K562 (cell line): ENCODE results near the gene MYCBP. TPM values are rescaled to one million over a fixed set of nuclear protein-coding genes. Genes with fewer than 3 reads are reported as not detected.

ENCODE experiments used
- ATAC-seq: fragments of 200-7000 bp; cut with Tn5 transposase; 3 replicates; pipeline ENCODE4 v1.9.1; 2020; ENCODE audit warnings: moderate library complexity
- BruUV-seq: library from RNA; stranded (reverse); fragments of 400-500 nt; replicated peaks from 2 replicates; lab custom pipeline; 2021; lab: Mats Ljungman, UMichigan
- CTCF ChIA-PET: fragments of 300-600 bp; formaldehyde crosslinking; extraction: SDS; loops from one replicate; lab custom pipeline; 2021; ENCODE audit warnings: low intra/inter-chr PET ratio; lab: Yijun Ruan, JAX
- POLR2A ChIA-PET: fragments of 300-600, 350-650 bp; sonication (Branson Sonifier 250); formaldehyde crosslinking; extraction: SDS; loops from one replicate; lab custom pipeline; 2021; ENCODE audit warnings: antibody characterized with exemption, inconsistent platforms; lab: Yijun Ruan, JAX
- DNase-seq, 4 experiments: peaks; one replicate each; pipeline versions ENCODE4 v3.0.0 to v3.0.0-alpha.2; 2011 to 2018; ENCODE audit warnings: low spot score in 3 of 4, mixed read lengths in 3 of 4; ENCODE audit errors: extremely low read depth in 1 of 4
- FAIRE-seq: peaks from 2 replicates; lab custom pipeline; 2011; peaks lifted over from hg19 to GRCh38; lab: Jason Lieb, UNC
- H2AFZ ChIP-seq: 2 replicates; pipeline ENCODE4 v1.6.0; 2011; ENCODE audit warnings: low read depth, low read length, control low read depth, inconsistent platforms
- H3K27ac ChIP-seq: fragments of 200-600 bp; 3 replicates; pipeline ENCODE4 v1.8.0; 2011; ENCODE audit warnings: low read depth, mild to moderate bottlenecking, control low read depth, inconsistent platforms, low read length, moderate library complexity, mixed read lengths; ENCODE audit errors: extremely low read depth
- H3K27me3 ChIP-seq, 2 experiments: fragments of 300-600 bp in 1 of 2; 2 replicates in 1 of 2; 3 replicates in 1 of 2; pipeline versions ENCODE4 v1.6.0 to v1.8.0; 2011; ENCODE audit warnings: inconsistent platforms in 2 of 2, low read length in 2 of 2, mild to moderate bottlenecking in 1 of 2, mixed read lengths in 1 of 2, moderate library complexity in 1 of 2; ENCODE audit not compliant: control insufficient read depth in 2 of 2, insufficient read depth in 2 of 2
- H3K36me3 ChIP-seq: fragments of 300-600 bp; 3 replicates; pipeline ENCODE4 v1.8.0; 2011; ENCODE audit warnings: mild to moderate bottlenecking, low read length, inconsistent platforms; ENCODE audit not compliant: control insufficient read depth, insufficient read depth
- H3K4me1 ChIP-seq, 2 experiments: fragments of 200-600 bp in 1 of 2; replicated peaks in 1 of 2; 2 replicates in 1 of 2; 3 replicates in 1 of 2; pipeline versions ENCODE4 v1.5.1 to v1.8.0; 2011; ENCODE audit warnings: inconsistent platforms in 2 of 2, low read length in 2 of 2, mild to moderate bottlenecking in 1 of 2, mixed read lengths in 1 of 2, moderate library complexity in 1 of 2; ENCODE audit not compliant: control insufficient read depth in 2 of 2, insufficient read depth in 2 of 2
- H3K4me2 ChIP-seq: 2 replicates; pipeline ENCODE4 v1.6.1; 2011; ENCODE audit warnings: low read length, control low read depth, inconsistent platforms, mixed read lengths; ENCODE audit not compliant: insufficient read depth
- H3K4me3 ChIP-seq: fragments of 200-600 bp; sonication (generic), shearing (Covaris generic); 2 replicates; pipeline ENCODE4 v1.5.1; 2016; ENCODE audit warnings: control low read depth, inconsistent platforms
- H3K79me2 ChIP-seq: fragments of 200-600 bp; 3 replicates; pipeline ENCODE4 v1.8.0; 2011; ENCODE audit warnings: low read length, inconsistent platforms; ENCODE audit not compliant: control insufficient read depth, insufficient read depth
- H3K9ac ChIP-seq, 2 experiments: 2 replicates each; pipeline versions ENCODE4 v1.6.0 to v1.6.1; 2011; ENCODE audit warnings: low read depth in 2 of 2, low read length in 2 of 2, control low read depth in 1 of 2, inconsistent platforms in 1 of 2, mild to moderate bottlenecking in 1 of 2, mixed read lengths in 1 of 2; ENCODE audit not compliant: insufficient read depth in 1 of 2
- H3K9me1 ChIP-seq: one replicate; pipeline ENCODE4 v1.6.0; 2011; ENCODE audit warnings: inconsistent platforms, mild to moderate bottlenecking, low read length, moderate library complexity; ENCODE audit not compliant: control insufficient read depth, insufficient read depth
- H3K9me3 ChIP-seq: replicated peaks from 2 replicates; pipeline ENCODE4 v1.5.1; 2011; ENCODE audit warnings: low read depth, low read length, inconsistent platforms; ENCODE audit not compliant: control insufficient read depth, insufficient read depth
- H4K20me1 ChIP-seq: replicated peaks from 2 replicates; pipeline ENCODE4 v1.6.1; 2011; ENCODE audit warnings: low read length, inconsistent platforms, mixed read lengths; ENCODE audit not compliant: control insufficient read depth, insufficient read depth
- ERF ChIP-seq: fragments of 450-650 bp; formaldehyde crosslinking; IDR thresholded peaks from 2 replicates; pipeline ENCODE4 v1.4.0; 2020; ENCODE audit warnings: mild to moderate bottlenecking, mixed read lengths
- GTF2E2 ChIP-seq: fragments of 200-800 bp; sonication (Bioruptor generic); IDR thresholded peaks from 2 replicates; pipeline ENCODE4 v1.6.1; 2016; ENCODE audit warnings: missing genetic modification characterization, missing compliant biosample characterization
- HNRNPK ChIP-seq: fragments of 200-400 bp; formaldehyde crosslinking; IDR thresholded peaks from one replicate; pipeline ENCODE4 v1.6.1; 2018; ENCODE audit warnings: mild to moderate bottlenecking, low read depth, low read length; ENCODE audit not compliant: poor library complexity, severe bottlenecking
- KLF13 ChIP-seq: fragments of 450-650 bp; IDR thresholded peaks from 2 replicates; pipeline ENCODE4 v1.6.1; 2016; ENCODE audit warnings: missing genetic modification characterization, low read depth, mild to moderate bottlenecking, missing compliant biosample characterization, moderate library complexity, borderline replicate concordance
- NFE2L1 ChIP-seq: fragments of 450-650 bp; IDR thresholded peaks from 2 replicates; pipeline ENCODE4 v1.6.1; 2016; ENCODE audit warnings: missing genetic modification characterization, low read depth, mild to moderate bottlenecking, missing compliant biosample characterization, moderate library complexity, borderline replicate concordance
- PBX2 ChIP-seq, 2 experiments: IDR thresholded peaks in 1 of 2; conservative IDR thresholded peaks in 1 of 2; 2 replicates each; pipeline ENCODE4 v1.6.1; 2016; ENCODE audit warnings: low read depth in 2 of 2, mild to moderate bottlenecking in 1 of 2, missing compliant biosample characterization in 1 of 2, missing genetic modification characterization in 1 of 2, moderate library complexity in 1 of 2
- RREB1 ChIP-seq: fragments of 250-450 bp; sonication (Bioruptor Pico); IDR thresholded peaks from 2 replicates; pipeline ENCODE4 v1.4.0; 2020
- SRSF3 ChIP-seq: fragments of 200-400 bp; formaldehyde crosslinking; IDR thresholded peaks from 2 replicates; pipeline ENCODE4 v1.6.1; 2016; ENCODE audit warnings: mild to moderate bottlenecking, low read length, moderate library complexity; ENCODE audit not compliant: insufficient read depth
- TFAM ChIP-seq: fragments of 250-450 bp; sonication (Bioruptor Pico); conservative IDR thresholded peaks from 2 replicates; pipeline ENCODE4 v1.5.0; 2021; ENCODE audit warnings: mild to moderate bottlenecking, moderate library complexity
- ZNF830 ChIP-seq: fragments of 250-450 bp; sonication (Bioruptor Pico); IDR thresholded peaks from 2 replicates; pipeline ENCODE4 v1.5.0; 2021; ENCODE audit warnings: mild to moderate bottlenecking
- WGBS: fragments of 100-300 bp; shearing (Covaris generic); methylation state at CpG from one replicate; pipeline ENCODE4 v1.1.6; 2016; ENCODE audit warnings: low coverage, mixed read lengths; ENCODE audit not compliant: insufficient coverage; ENCODE audit errors: missing lambda C conversion rate; 5-methylcytosine and 5-hydroxymethylcytosine counted together
- in situ Hi-C: fragments of 300-500 bp; cut with MboI; formaldehyde crosslinking; loops from 4 replicates; pipeline ENCODE4 v1.15.0; 2018; ENCODE audit warnings: inconsistent platforms, mixed read lengths
- intact Hi-C: fragments of 100-400 bp; cut with micrococcal nuclease; formaldehyde crosslinking; loops from 2 replicates; pipeline ENCODE4 v1.14.2; 2022
- polyA plus RNA-seq, 8 experiments: library from polyadenylated mRNA; depleted of rRNA in 4 of 8; stranded (reverse) in 5 of 8; unstranded in 3 of 8; fragments of >200 nt; fragmentation: Nextera tagmentation in 2 of 8; fragmentation: Illumina TruSeq in 1 of 8; extraction: Ambion mirVana in 2 of 8; extraction: Trizol in 1 of 8; gene quantifications; 2 replicates each; pipeline versions ENCODE4 v1.2.1 to v1.2.3, GENCODE V29; 2011 to 2014; ENCODE audit warnings: inconsistent platforms in 1 of 8, missing spikeins in 1 of 8
- total RNA-seq, 7 experiments: library from RNA; depleted of rRNA in 6 of 7; stranded (reverse); fragments of >200 nt in 6 of 7; fragmentation: Illumina TruSeq in 2 of 7; extraction: Trizol in 2 of 7; gene quantifications; 2 replicates each; pipeline versions ENCODE4 v1.2.1 to v1.2.3, GENCODE V29; 2011 to 2021; ENCODE audit warnings: low replicate concordance in 1 of 7

Gene MYCBP
- total and polyA plus RNA-seq, 9 of the 15 experiments (the other 6 are each of a cell fraction or from before 2014, with no cell fraction given) = 32.3 to 253 (median 72.9) TPM

- TF ChIP-seq RREB1 (CRISPR knock-in tag) (no peak), GTF2E2 (tag) (no peak), ZNF830 (CRISPR knock-in tag) (no peak), NFE2L1 (no peak), SRSF3 (no peak)
These were observed 43.8 kb downstream of the MYCBP start (continued) for GRCh38 chr1:38829368-38829767.

GRCh38 chr1:38827318-38827717 is 45.8 kb downstream of the MYCBP start:
- in situ Hi-C loops = no loop called here
- ATAC-seq = no peak
- CTCF ChIA-PET = no interaction called here
- TF ChIP-seq HNRNPK (no peak), TFAM (CRISPR knock-in tag) (no peak), KLF13 (tag) (no peak), ERF (CRISPR knock-in tag) (no peak), PBX2 (CRISPR knock-in tag; IDR thresholded peaks at IDR 0.05; ENCODE audit: low read depth) (no peak), PBX2 (tag; conservative IDR thresholded peaks at IDR 0.05; ENCODE audit: low read depth) (no peak)

More at GRCh38 chr1:38827318-38827717, 45.8 kb downstream of the MYCBP start:
- Histone ChIP-seq H4K20me1 (no peaks in the 10 kb centered on the region), H3K9ac (no peak overlapping the region), H3K27me3 (peaks cover 8 to 9% of the 10 kb centered on the region in 2 experiments; a peak in 2 of 5 replicates), H3K9me1 (no peaks in the 10 kb centered on the region), H3K4me1 (peaks cover 0 to 6% of the 10 kb centered on the region in 2 experiments; a peak in 2 of 5 replicates), H3K79me2 (no peaks in the 10 kb centered on the region), H2AFZ (no peak overlapping the region), H3K4me3 (no peak overlapping the region), H3K9me3 (no peaks in the 10 kb centered on the region), H3K4me2 (no peak overlapping the region), H3K27ac (no peak overlapping the region), H3K36me3 (no peaks in the 10 kb centered on the region)
- FAIRE-seq (peak; percentile 23), DNase-seq (no peak)
- WGBS = 18% methylated on average over 2 of the region's 2 CpGs
- intact Hi-C loops = no loop called here
- POLR2A ChIA-PET = interaction anchor here (0.7 to 1.2 kb wide), 2 partner anchors 16 to 912 kb away, joined by 3 read pairs; no protein-coding TSS in a partner anchor
- no TSS peak for BruUV-seq
